Activated naive CD8-positive, alpha-beta T cell treated with anti-CD3 and anti-CD28 coated beads, Interleukin-2, amount 50 U/mL, for 24 hours (primary cell): Measurements from ENCODE around the gene GPRC5D.
A peak's percentile ranks its signal among the peaks of the same experiment; 100 is the strongest.

Source experiments
- ATAC-seq: fragments of 150-1000 bp; cut with Tn5 transposase; one replicate; pipeline ENCODE4 v1.10.0; 2021
- DNase-seq: peaks from one replicate; pipeline ENCODE4 v3.0.0; 2021
- H3K27ac Mint-ChIP-seq: one replicate; pipeline ENCODE4 v1.8.0; 2021; ENCODE audit warnings: mild to moderate bottlenecking, mixed read lengths
- H3K27me3 Mint-ChIP-seq: one replicate; pipeline ENCODE4 v1.8.0; 2021; ENCODE audit warnings: mixed read lengths
- H3K36me3 Mint-ChIP-seq: one replicate; pipeline ENCODE4 v1.8.0; 2021; ENCODE audit warnings: low read depth, mixed read lengths
- H3K4me1 Mint-ChIP-seq: one replicate; pipeline ENCODE4 v1.8.0; 2021; ENCODE audit warnings: mixed read lengths
- H3K4me3 Mint-ChIP-seq: one replicate; pipeline ENCODE4 v1.8.0; 2021; ENCODE audit warnings: mild to moderate bottlenecking, moderate library complexity, mixed read lengths
- H3K9me3 Mint-ChIP-seq: one replicate; pipeline ENCODE4 v1.8.0; 2021; ENCODE audit warnings: mixed read lengths

The GPRC5D gene

DNA sequence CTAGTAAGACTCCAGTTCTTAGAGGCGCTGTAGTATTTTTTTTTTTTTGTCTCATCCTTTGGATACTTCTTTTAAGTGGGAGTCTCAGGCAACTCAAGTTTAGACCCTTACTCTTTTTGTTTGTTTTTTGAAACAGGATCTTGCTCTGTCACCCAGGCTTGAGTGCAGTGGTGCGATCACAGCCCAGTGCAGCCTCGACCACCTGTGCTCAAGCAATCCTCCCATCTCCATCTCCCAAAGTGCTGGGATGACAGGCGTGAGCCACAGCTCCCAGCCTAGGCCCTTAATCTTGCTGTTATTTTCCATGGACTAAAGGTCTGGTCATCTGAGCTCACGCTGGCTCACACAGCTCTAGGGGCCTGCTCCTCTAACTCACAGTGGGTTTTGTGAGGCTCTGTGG is 39.3 kb downstream of the GPRC5D start:
- ATAC-seq: no peak
- H3K4me3 Mint-ChIP-seq: no peak overlapping the region
- no peaks in the 10 kb centered on the region for H3K36me3 Mint-ChIP-seq
- peaks cover 12% of the 10 kb centered on the region for H3K27me3 Mint-ChIP-seq
- peaks cover 24% of the 10 kb centered on the region for H3K4me1 Mint-ChIP-seq
- DNase-seq: no peak
- H3K27ac Mint-ChIP-seq: no peak overlapping the region
- no peaks in the 10 kb centered on the region for H3K9me3 Mint-ChIP-seq

DNA sequence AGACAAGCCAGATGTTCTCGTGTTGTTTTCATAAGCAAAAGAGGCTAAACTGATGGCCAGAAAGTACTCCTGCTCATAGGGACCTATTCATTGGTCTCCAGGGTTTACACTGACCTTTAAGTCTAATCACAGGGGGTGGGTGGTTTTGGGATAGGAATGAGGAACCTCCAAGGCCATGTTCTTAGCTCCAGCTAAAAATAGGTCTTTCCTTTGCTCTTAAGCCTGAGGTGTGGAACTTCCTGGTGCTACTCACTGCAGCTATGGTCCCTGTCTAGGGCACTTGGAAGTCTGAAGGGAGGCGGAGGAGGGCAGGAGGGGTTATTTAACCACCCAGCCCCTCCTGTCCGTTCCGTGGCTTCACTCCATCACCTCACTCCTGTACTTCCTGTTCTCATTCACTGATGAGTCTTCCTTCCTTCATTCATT is 42.0 kb downstream of the GPRC5D start:
- H3K36me3 Mint-ChIP-seq: no peaks in the 10 kb centered on the region
- no peaks in the 10 kb centered on the region for H3K27me3 Mint-ChIP-seq
- peaks cover 17% of the 10 kb centered on the region for H3K4me1 Mint-ChIP-seq
- no peak for DNase-seq
- H3K27ac Mint-ChIP-seq: no peak overlapping the region
- no peak for ATAC-seq
- no peak overlapping the region for H3K4me3 Mint-ChIP-seq
- H3K9me3 Mint-ChIP-seq: no peaks in the 10 kb centered on the region

DNA sequence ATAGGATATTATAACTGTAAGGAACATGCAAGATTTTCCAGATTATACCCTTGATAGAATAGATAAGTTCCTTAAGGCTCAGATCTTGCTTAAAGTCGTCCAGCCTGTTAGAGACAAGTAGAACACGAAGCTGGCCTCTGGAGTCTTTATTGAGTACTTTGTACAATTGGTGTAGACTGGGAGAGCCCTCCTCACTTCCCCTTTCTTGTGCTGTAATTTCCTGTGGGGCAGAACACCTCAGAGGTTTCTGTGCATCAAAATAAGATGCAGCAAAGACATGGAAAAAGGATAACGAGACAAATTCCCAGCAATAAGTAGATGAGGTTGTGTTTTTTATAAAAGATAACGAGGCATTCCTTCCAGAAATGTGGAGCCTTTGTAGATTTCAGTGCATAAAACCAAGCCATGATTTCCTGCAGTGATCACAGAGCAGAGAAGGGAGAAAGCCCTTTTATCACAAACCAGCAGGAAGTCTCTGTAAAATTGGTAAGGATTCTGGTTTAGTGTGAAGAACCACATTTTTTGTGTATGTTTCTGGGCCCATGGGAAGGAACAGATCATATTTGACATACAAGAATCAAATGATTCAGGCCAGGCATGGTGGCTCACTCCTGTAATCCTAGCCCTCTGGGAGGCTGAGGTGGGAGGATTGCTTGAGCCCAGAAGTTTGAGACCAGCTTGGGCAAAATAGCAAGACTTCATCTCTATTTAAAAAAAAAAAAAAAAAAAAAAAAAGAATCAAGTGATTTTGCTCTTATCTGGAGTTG is 42.6 kb downstream of the GPRC5D start:
- no peak overlapping the region for H3K27ac Mint-ChIP-seq
- H3K36me3 Mint-ChIP-seq: no peaks in the 10 kb centered on the region
- no peak for ATAC-seq
- peaks cover 17% of the 10 kb centered on the region for H3K4me1 Mint-ChIP-seq
- H3K27me3 Mint-ChIP-seq: no peaks in the 10 kb centered on the region
- no peaks in the 10 kb centered on the region for H3K9me3 Mint-ChIP-seq
- DNase-seq: no peak
- H3K4me3 Mint-ChIP-seq: no peak overlapping the region

DNA sequence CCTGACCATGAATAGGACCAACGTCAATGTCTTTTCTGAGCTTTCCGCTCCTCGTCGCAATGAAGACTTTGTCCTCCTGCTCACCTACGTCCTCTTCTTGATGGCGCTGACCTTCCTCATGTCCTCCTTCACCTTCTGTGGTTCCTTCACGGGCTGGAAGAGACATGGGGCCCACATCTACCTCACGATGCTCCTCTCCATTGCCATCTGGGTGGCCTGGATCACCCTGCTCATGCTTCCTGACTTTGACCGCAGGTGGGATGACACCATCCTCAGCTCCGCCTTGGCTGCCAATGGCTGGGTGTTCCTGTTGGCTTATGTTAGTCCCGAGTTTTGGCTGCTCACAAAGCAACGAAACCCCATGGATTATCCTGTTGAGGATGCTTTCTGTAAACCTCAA is 43.3 kb downstream of the GPRC5D start:
- DNase-seq (no peak), ATAC-seq (no peak)
- peaks cover 17% of the 10 kb centered on the region for H3K4me1 Mint-ChIP-seq
- no peak overlapping the region for H3K4me3 Mint-ChIP-seq
- no peak overlapping the region for H3K27ac Mint-ChIP-seq
- no peaks in the 10 kb centered on the region for H3K27me3 Mint-ChIP-seq
- H3K36me3 Mint-ChIP-seq: no peaks in the 10 kb centered on the region
- no peaks in the 10 kb centered on the region for H3K9me3 Mint-ChIP-seq

DNA sequence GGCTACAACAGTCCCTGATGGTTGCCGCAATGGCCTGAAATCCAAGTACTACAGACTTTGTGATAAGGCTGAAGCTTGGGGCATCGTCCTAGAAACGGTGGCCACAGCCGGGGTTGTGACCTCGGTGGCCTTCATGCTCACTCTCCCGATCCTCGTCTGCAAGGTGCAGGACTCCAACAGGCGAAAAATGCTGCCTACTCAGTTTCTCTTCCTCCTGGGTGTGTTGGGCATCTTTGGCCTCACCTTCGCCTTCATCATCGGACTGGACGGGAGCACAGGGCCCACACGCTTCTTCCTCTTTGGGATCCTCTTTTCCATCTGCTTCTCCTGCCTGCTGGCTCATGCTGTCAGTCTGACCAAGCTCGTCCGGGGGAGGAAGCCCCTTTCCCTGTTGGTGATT is 43.7 kb downstream of the GPRC5D start:
- H3K36me3 Mint-ChIP-seq: no peaks in the 10 kb centered on the region
- DNase-seq (no peak), ATAC-seq (no peak)
- H3K27me3 Mint-ChIP-seq: no peaks in the 10 kb centered on the region
- H3K27ac Mint-ChIP-seq: no peak overlapping the region
- H3K4me1 Mint-ChIP-seq: peaks cover 17% of the 10 kb centered on the region
- H3K4me3 Mint-ChIP-seq: no peak overlapping the region
- H3K9me3 Mint-ChIP-seq: no peaks in the 10 kb centered on the region

DNA sequence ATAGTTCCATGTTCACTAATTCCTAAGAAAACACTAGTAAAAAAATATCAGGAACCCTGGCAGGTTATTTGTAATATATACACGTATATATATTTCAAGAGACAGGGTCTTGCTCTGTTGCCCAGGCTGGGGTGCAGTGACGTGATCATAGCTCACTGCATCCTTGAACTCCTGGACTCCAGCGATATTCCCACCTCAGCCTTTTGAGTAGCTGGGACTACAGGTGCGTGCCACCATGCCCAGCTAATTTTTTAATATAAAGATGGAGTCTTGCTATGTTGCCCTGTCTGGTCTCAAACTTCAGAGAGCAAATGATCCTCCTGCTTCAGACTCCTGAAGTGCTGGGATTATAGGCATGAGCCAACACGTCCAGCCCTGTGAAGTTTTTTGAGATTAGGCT is 44.4 kb downstream of the GPRC5D start:
- Mint-ChIP-seq H3K27ac (no peak overlapping the region), H3K9me3 (no peaks in the 10 kb centered on the region), H3K4me1 (peaks cover 17% of the 10 kb centered on the region), H3K36me3 (no peaks in the 10 kb centered on the region), H3K27me3 (no peaks in the 10 kb centered on the region), H3K4me3 (no peak overlapping the region)
- ATAC-seq: no peak
- DNase-seq: no peak

DNA sequence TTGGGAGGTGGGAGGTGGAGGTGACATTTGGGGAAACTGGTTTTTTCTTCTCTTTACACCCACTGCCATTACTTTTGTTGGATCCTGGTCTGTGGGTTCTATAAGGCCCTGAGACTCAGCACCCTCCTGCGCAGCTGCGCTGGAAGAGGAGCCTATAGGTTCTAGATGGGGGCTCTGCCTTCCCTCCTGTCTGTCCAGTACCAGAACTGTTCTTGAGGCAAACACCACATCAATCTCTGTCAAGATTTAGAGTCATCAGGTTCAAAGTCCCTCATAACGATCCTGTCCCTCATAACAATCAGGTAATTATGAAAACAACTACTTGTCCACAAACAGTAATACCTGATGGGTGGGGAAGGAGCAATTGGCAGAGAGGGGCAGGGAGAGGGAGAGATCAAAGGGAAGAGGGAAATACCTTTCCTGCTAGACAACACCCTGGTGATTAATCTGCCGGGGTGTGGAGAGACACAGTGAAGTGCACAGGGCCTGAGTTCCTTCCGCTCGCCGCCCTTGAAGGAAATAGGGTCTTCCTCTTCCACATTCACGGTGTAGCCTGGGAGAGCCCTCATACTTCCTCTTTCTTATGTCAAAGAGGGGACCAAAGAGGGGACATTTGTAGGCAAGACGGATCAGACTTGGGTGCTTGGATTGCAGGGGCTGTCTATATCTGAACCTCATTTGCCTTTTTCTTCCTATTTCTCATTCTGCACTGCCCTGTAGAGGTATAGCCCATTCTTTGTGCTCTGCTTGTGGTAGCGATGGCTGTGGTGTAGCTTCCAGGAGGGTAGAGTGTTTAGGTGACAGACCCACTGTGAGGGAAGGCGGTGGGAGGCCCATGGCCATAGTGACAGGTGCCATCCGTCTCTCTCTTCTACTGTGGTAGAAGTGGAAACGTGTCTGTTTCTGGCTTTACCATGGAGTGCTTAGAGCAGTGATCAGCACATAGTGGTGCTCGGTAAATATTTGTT is 48.0 kb downstream of the GPRC5D start:
- peaks cover 14% of the 10 kb centered on the region for H3K27me3 Mint-ChIP-seq
- ATAC-seq: no peak

DNA sequence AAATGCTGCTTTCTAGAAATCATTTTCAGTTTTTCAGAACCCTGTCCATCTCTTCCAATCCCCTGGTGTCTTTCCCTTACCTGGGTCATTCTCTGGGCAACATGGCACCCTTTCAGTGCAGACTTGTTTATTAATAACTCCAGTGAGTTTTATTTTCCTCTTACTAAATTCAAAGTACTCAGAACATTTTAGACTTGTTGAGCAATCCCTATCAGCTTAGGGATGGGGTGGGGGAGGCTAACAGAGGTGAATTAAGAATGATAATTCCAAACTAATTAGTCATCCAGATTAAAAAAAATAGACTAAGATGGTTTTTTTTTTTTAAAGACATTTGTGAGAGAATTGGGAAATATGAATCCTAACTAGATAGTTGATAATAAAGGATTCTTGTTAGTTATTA is 49.9 kb downstream of the GPRC5D start:
- no peak for DNase-seq
- ATAC-seq: no peak
- no peak overlapping the region for H3K4me3 Mint-ChIP-seq
- peaks cover 25% of the 10 kb centered on the region for H3K4me1 Mint-ChIP-seq
- H3K36me3 Mint-ChIP-seq: no peaks in the 10 kb centered on the region
- no peak overlapping the region for H3K27ac Mint-ChIP-seq
- peaks cover 19% of the 10 kb centered on the region for H3K27me3 Mint-ChIP-seq
- H3K9me3 Mint-ChIP-seq: no peaks in the 10 kb centered on the region

More for the DNA sequence above, 48.0 kb downstream of the GPRC5D start:
- H3K27ac Mint-ChIP-seq: no peak overlapping the region
- peaks cover 26% of the 10 kb centered on the region for H3K4me1 Mint-ChIP-seq
- no peak overlapping the region for H3K4me3 Mint-ChIP-seq
- no peaks in the 10 kb centered on the region for H3K36me3 Mint-ChIP-seq
- H3K9me3 Mint-ChIP-seq: no peaks in the 10 kb centered on the region
- no peak for DNase-seq

DNA sequence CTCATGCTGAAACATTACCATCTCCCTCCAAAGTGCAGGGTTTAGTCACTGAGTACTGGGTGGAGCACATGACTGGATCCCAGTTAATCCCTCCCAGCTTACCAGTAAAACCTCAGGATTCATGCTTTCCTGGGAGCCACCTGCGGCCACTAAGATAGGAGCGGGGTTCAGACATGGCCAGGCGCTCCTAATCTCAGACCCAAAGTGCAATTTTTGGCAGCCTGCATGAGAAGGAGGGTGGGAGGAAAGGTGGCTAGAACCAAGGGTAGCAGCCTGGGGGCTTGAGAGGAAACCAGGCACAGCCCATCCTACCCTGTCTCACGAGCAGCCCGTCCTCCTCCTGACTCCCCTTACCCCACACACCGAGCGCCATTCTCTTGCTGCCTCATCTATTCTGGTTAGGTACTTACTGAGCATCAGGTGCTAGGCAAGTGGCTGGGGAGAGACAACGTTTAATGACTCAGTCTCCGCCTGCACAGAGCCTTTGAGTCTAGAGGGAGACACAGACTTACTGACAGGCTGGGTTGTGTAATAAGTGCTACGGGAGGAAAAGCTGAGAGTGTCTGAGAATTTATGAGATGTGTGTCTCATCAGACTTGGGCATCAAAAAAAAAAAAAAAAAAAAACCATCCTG is 50.7 kb downstream of the GPRC5D start:
- DNase-seq: no peak

DNA sequence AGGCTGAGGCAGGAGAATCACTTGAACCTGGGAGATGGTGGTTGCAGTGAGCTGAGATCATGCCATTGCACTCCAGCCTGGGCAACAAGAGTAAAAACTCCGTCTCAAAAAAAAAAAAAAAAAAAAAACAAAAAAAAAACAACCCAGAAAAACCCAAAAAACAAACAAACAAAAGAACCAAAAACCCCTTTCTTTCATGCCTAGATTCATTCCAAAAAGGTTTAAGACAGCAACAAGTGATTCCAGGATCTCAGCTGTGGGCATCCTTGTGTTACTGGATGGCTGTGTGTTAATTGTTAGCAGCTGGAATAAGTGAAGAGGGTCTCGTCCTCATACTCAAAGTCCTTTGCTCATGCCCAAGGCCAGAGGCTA is 51.2 kb downstream of the GPRC5D start:
- Mint-ChIP-seq H3K4me3 (no peak overlapping the region), H3K27ac (no peak overlapping the region), H3K27me3 (peaks cover 19% of the 10 kb centered on the region), H3K9me3 (no peaks in the 10 kb centered on the region), H3K4me1 (peaks cover 25% of the 10 kb centered on the region), H3K36me3 (no peaks in the 10 kb centered on the region)
- ATAC-seq: no peak
- DNase-seq: no peak

More for the DNA sequence above, 50.7 kb downstream of the GPRC5D start:
- Mint-ChIP-seq H3K27me3 (peaks cover 19% of the 10 kb centered on the region), H3K4me3 (no peak overlapping the region), H3K9me3 (no peaks in the 10 kb centered on the region), H3K36me3 (no peaks in the 10 kb centered on the region), H3K27ac (no peak overlapping the region), H3K4me1 (peaks cover 25% of the 10 kb centered on the region)
- ATAC-seq: no peak

DNA sequence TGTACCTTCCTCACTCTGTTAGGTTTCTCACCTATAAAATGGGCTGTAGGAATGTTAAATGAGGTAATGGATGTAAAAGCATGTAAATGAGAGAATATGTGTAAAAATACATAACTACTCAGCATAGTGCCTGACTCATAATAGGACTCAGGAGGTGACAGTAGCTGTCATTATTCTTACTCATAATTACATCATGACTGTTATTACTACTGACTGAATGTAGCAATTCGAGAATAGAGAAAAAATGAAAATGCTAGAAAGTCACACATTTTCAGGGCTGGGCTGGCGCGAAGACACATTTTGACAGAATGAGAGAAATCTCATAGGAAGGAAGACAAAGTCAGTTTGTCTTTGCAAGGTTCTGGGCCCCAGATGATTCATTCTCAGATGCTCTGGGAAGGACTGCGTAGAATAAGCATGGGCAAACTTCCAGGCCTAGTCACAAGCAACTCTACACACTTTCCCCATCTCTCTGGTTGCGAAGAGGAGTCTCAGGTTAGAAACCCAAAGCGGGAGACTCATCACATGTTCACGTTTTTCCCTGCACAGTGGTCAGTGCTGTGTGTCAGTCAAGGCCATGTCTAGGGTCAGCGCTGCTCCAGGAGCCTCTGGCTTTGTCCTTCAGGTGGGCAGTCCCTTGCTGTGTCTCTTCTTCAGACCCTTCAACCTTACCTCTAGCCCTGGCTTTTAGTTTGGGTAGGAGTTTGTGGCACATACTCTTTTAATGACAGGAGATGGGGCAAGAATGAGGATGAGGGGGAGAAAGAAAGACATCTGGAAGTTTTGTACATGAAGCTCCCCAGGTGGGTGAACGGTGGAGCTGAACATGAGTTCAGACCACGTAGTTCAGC is 52.2 kb downstream of the GPRC5D start:
- Mint-ChIP-seq H3K4me3 (no peak overlapping the region), H3K9me3 (no peaks in the 10 kb centered on the region), H3K27me3 (peaks cover 23% of the 10 kb centered on the region), H3K27ac (peak overlapping the region; percentile 79), H3K4me1 (peaks cover 25% of the 10 kb centered on the region), H3K36me3 (no peaks in the 10 kb centered on the region)
- peak; percentile 90 for ATAC-seq
- DNase-seq: peak; percentile 24

DNA sequence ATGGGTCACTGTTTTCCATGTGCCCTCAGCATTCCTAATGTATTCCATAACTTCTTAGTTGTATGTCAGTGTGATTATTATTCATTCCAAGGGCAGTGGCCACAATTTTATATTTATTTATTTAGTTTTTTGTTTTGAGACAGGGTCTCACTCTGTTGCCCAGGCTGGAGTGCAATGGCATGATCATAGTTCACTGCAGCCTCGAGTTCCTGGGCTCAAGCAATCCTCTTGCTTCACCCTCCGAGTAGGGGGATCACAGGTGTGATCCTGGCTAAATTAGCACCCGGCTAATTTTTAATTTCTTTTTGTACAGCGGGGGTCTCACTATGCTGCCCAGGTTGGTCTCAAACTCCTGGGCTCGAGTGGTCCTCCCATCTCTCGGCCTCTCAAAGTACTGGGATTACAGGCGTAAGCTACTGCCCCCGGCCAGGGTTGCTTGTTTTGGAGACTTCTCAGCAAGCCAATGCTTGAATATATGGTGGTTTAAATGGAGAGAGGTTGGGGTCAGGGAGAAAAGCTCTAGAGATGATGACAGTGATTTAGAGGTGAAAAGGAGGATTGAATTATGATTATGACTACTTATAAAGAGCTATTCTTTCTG is 53.0 kb downstream of the GPRC5D start:
- ATAC-seq (no peak), DNase-seq (no peak)
- Mint-ChIP-seq H3K4me3 (no peak overlapping the region), H3K27me3 (peaks cover 26% of the 10 kb centered on the region), H3K27ac (peak overlapping the region; percentile 79), H3K9me3 (no peaks in the 10 kb centered on the region), H3K36me3 (no peaks in the 10 kb centered on the region), H3K4me1 (peaks cover 25% of the 10 kb centered on the region)

DNA sequence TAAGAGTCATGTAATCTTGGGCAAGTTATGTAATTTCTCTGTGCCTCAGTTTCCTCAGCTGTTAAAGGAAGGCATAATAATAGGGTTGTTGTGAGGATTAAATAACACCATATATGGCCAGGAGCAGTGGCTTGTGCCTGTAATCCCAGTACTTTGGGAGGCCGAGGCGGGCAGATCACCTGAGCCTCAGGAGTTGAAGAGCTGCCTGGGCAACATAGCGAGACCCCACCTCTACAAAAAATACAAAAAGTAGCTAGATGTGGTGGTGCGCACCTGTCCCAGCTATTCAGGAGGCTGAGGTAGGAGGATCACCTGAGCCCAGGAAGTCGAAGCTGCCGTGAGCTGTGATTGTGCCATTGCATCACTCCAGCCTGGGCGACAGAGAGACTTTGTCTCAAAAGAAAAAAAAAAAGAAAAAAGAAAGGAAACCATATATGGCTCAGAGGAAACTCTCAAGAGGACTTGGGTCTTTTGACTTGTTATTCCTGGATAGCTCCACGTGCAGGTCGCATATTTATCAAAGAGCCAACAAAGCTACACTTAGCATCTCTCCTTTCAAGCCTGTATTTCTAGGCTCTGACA is 53.7 kb downstream of the GPRC5D start:
- ATAC-seq: no peak

More for the DNA sequence above, 53.7 kb downstream of the GPRC5D start:
- Mint-ChIP-seq H3K4me1 (peaks cover 25% of the 10 kb centered on the region), H3K9me3 (no peaks in the 10 kb centered on the region), H3K27me3 (peaks cover 28% of the 10 kb centered on the region), H3K36me3 (no peaks in the 10 kb centered on the region), H3K4me3 (no peak overlapping the region), H3K27ac (no peak overlapping the region)
- no peak for DNase-seq
